OCI-LY3 (cell line): ENCODE results near the gene SIX2.

ENCODE experiments used
- CTCF ChIP-seq: fragments of 200-600, 300-600 bp; sonication (generic); IDR thresholded peaks from 2 replicates; pipeline ENCODE4 v1.5.1; 2014; ENCODE audit warnings: antibody characterized with exemption, low read length, low read depth
- EZH2phosphoT487 ChIP-seq: fragments of 200-600 bp; shearing (Covaris generic); IDR thresholded peaks from 2 replicates; pipeline ENCODE4 v1.6.1; 2018; ENCODE audit warnings: antibody characterized with exemption, mixed run types, low read depth

DNA sequence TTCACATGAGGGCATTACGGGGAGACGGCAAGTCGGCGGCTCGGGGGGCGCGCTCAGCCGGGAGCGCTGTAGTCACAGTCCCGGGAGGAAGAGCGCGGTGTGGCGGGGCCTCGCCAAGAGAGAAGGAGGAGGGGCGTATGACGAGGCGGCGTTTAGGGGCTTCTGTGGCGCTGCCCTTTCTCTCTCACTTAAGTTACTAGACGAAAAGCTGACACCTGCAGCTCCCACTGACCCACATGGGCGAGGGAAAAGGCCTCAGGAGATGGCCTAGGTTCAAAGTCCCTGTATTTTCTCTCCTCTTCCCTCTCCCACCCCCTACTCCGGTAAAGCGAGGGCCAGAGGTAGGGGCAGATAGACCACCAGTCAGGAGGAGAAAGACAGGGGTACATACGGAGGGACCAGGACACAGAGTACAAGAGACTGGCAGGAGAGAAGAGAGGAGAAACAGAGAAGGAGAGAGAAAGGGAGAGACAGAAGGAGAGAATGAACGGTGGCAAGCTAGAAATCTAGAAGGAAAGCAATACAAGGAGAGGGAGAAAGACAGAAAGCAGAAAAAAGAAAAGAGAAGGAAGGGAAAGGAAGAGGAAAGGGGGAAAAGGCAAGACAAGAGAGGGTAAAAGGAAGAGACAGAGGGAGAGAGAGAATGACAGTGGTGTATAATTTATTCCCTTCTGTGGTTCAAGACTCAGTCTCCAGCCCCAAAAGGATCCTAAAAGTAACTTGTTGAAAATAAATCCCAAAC, 3.8 kb downstream of the SIX2 start:
- TF ChIP-seq CTCF: no peak
- TF ChIP-seq EZH2phosphoT487: no peak
